ENCODE results near the gene SMYD3. TPM values are rescaled to one million over a fixed set of nuclear protein-coding genes. Genes with fewer than 3 reads are reported as not detected.

Gene SMYD3
- total and polyA plus RNA-seq, 9 of the 15 experiments (the other 6 are each of a cell fraction or from before 2014, with no cell fraction given) = 128 to 440 (median 197) TPM

DNA sequence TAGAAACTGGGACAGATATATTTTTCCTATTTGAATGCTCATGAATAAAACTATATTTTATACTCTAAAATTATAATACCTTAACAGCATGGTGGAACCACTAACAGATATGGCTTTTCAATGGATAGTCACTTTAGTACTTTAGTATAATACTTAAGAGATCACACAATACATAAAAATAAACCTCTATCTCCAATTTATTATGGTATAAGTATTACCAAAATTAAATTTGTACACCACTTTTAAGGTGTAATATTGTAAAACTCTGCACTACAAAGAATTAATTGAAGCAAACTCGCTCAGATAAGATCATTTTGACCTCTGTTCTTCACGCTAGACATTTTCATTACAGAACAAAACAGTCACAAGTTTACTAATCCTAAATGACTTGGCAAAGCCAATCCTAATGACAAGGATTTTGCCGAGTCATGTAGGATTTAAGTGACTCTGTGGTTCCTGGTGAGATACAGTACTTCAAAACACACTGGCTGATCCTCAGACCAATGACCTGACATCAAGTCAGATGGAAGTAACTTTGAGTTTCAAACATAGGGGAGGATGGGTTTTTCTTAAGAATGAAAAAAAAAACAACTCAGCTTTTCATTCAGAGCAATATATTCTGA is 200.6 kb downstream of the SMYD3 start (continued):
- TF ChIP-seq, protein P1, sequence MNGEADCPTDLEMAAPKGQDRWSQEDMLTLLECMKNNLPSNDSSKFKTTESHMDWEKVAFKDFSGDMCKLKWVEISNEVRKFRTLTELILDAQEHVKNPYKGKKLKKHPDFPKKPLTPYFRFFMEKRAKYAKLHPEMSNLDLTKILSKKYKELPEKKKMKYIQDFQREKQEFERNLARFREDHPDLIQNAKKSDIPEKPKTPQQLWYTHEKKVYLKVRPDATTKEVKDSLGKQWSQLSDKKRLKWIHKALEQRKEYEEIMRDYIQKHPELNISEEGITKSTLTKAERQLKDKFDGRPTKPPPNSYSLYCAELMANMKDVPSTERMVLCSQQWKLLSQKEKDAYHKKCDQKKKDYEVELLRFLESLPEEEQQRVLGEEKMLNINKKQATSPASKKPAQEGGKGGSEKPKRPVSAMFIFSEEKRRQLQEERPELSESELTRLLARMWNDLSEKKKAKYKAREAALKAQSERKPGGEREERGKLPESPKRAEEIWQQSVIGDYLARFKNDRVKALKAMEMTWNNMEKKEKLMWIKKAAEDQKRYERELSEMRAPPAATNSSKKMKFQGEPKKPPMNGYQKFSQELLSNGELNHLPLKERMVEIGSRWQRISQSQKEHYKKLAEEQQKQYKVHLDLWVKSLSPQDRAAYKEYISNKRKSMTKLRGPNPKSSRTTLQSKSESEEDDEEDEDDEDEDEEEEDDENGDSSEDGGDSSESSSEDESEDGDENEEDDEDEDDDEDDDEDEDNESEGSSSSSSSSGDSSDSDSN (IDR thresholded peaks at IDR 0.05; ENCODE audit: borderline replicate concordance in 1 of 2, low read depth in 2 of 2, low read length in 2 of 2) = no peak
- TF ChIP-seq, protein P2, sequence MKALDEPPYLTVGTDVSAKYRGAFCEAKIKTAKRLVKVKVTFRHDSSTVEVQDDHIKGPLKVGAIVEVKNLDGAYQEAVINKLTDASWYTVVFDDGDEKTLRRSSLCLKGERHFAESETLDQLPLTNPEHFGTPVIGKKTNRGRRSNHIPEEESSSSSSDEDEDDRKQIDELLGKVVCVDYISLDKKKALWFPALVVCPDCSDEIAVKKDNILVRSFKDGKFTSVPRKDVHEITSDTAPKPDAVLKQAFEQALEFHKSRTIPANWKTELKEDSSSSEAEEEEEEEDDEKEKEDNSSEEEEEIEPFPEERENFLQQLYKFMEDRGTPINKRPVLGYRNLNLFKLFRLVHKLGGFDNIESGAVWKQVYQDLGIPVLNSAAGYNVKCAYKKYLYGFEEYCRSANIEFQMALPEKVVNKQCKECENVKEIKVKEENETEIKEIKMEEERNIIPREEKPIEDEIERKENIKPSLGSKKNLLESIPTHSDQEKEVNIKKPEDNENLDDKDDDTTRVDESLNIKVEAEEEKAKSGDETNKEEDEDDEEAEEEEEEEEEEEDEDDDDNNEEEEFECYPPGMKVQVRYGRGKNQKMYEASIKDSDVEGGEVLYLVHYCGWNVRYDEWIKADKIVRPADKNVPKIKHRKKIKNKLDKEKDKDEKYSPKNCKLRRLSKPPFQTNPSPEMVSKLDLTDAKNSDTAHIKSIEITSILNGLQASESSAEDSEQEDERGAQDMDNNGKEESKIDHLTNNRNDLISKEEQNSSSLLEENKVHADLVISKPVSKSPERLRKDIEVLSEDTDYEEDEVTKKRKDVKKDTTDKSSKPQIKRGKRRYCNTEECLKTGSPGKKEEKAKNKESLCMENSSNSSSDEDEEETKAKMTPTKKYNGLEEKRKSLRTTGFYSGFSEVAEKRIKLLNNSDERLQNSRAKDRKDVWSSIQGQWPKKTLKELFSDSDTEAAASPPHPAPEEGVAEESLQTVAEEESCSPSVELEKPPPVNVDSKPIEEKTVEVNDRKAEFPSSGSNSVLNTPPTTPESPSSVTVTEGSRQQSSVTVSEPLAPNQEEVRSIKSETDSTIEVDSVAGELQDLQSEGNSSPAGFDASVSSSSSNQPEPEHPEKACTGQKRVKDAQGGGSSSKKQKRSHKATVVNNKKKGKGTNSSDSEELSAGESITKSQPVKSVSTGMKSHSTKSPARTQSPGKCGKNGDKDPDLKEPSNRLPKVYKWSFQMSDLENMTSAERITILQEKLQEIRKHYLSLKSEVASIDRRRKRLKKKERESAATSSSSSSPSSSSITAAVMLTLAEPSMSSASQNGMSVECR (CRISPR knock-in tag; IDR thresholded peaks at IDR 0.05) = no peak
- TF ChIP-seq ZNF561 (CRISPR knock-in tag; conservative IDR thresholded peaks at IDR 0.05) (no peak), ZKSCAN8 (CRISPR knock-in tag; IDR thresholded peaks at IDR 0.05) (0 out of 2 replicates have a peak, but pooled peaks have one; percentile 39), MYC (IDR thresholded peaks at IDR 0.05; ENCODE audit: low read depth, low read length) (no peak), MYC (CRISPR knock-in tag; IDR thresholded peaks at IDR 0.05; ENCODE audit: borderline replicate concordance, low read depth) (no peak), ZFP36 (IDR thresholded peaks at IDR 0.05; ENCODE audit: low read depth, low read length, partially characterized antibody) (no peak), ETV5 (CRISPR knock-in tag; IDR thresholded peaks at IDR 0.05; ENCODE audit: low read depth) (no peak), NCOA1 (IDR thresholded peaks at IDR 0.05; ENCODE audit: low read depth) (peak; percentile 28; the same call in 1 of the 2 replicates), PML (IDR thresholded peaks at IDR 0.05; ENCODE audit: low read length) (no peak), PTTG1 (tag; IDR thresholded peaks at IDR 0.05; ENCODE audit: low read depth) (no peak), NR3C1 (CRISPR knock-in tag; IDR thresholded peaks at IDR 0.05) (no peak), ATF1 (CRISPR knock-in tag; IDR thresholded peaks at IDR 0.05) (no peak), ATF1 (tag; IDR thresholded peaks at IDR 0.05) (peak; percentile 38; the same call in 1 of the 2 replicates), DACH1 (IDR thresholded peaks at IDR 0.05; ENCODE audit: partially characterized antibody) (peak; percentile 94), PTBP1 (IDR thresholded peaks at IDR 0.05; ENCODE audit: low read depth, low read length) (no peak)
- TF ChIP-seq, protein P3, sequence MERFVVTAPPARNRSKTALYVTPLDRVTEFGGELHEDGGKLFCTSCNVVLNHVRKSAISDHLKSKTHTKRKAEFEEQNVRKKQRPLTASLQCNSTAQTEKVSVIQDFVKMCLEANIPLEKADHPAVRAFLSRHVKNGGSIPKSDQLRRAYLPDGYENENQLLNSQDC (CRISPR knock-in tag; IDR thresholded peaks at IDR 0.05) = no peak
- TF ChIP-seq, protein P4, sequence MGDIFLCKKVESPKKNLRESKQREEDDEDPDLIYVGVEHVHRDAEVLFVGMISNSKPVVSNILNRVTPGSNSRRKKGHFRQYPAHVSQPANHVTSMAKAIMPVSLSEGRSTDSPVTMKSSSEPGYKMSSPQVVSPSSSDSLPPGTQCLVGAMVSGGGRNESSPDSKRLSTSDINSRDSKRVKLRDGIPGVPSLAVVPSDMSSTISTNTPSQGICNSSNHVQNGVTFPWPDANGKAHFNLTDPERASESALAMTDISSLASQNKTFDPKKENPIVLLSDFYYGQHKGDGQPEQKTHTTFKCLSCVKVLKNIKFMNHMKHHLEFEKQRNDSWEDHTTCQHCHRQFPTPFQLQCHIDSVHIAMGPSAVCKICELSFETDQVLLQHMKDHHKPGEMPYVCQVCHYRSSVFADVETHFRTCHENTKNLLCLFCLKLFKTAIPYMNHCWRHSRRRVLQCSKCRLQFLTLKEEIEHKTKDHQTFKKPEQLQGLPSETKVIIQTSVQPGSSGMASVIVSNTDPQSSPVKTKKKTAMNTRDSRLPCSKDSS (IDR thresholded peaks at IDR 0.05; ENCODE audit: low read depth, partially characterized antibody) = no peak
- TF ChIP-seq, protein P5, sequence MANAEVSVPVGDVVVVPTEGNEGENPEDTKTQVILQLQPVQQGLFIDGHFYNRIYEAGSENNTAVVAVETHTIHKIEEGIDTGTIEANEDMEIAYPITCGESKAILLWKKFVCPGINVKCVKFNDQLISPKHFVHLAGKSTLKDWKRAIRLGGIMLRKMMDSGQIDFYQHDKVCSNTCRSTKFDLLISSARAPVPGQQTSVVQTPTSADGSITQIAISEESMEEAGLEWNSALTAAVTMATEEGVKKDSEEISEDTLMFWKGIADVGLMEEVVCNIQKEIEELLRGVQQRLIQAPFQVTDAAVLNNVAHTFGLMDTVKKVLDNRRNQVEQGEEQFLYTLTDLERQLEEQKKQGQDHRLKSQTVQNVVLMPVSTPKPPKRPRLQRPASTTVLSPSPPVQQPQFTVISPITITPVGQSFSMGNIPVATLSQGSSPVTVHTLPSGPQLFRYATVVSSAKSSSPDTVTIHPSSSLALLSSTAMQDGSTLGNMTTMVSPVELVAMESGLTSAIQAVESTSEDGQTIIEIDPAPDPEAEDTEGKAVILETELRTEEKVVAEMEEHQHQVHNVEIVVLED (CRISPR knock-in tag; IDR thresholded peaks at IDR 0.05) = 0 out of 2 replicates have a peak, but pooled peaks have one; percentile 14

Data from K562 (cell line).